SK-N-SH treated with all-trans-retinoic acid at 6 μM for 48 hours (cell line): ENCODE data around the gene ZHX3.

Experiments used
- ARNTL ChIP-seq: fragments of 450-650 bp; formaldehyde crosslinking; IDR thresholded peaks from 2 replicates; pipeline ENCODE4 v1.5.0; 2020; ENCODE audit warnings: low read depth, mild to moderate bottlenecking, moderate library complexity, borderline replicate concordance
- CSDC2 ChIP-seq: fragments of 250-450 bp; sonication (Bioruptor Pico); IDR thresholded peaks from 2 replicates; pipeline ENCODE4 v1.5.0; 2020; ENCODE audit warnings: mild to moderate bottlenecking, moderate library complexity
- ISL1 ChIP-seq: fragments of 250-450 bp; sonication (Bioruptor Pico); IDR thresholded peaks from 2 replicates; pipeline ENCODE4 v2.1.2; 2022; ENCODE audit warnings: mild to moderate bottlenecking, moderate library complexity
- PPARA ChIP-seq: fragments of 250-450 bp; sonication (Bioruptor Pico); IDR thresholded peaks from 2 replicates; pipeline ENCODE4 v1.5.0; 2020; ENCODE audit warnings: mild to moderate bottlenecking, borderline replicate concordance
- RARB ChIP-seq: fragments of 250-450 bp; sonication (Bioruptor Pico); IDR thresholded peaks from 2 replicates; pipeline ENCODE4 v1.8.0; 2021; ENCODE audit warnings: mild to moderate bottlenecking, moderate library complexity
- TOX ChIP-seq: fragments of 250-450 bp; sonication (Bioruptor Pico); IDR thresholded peaks from 2 replicates; pipeline ENCODE4 v1.8.0; 2021; ENCODE audit warnings: mild to moderate bottlenecking, moderate library complexity, borderline replicate concordance
- ZC3H10 ChIP-seq: fragments of 250-450 bp; sonication (Bioruptor Pico); IDR thresholded peaks from 2 replicates; pipeline ENCODE4 v1.5.1; 2021; ENCODE audit warnings: mild to moderate bottlenecking, moderate library complexity
- ZFP3 ChIP-seq: fragments of 250-450 bp; sonication (Bioruptor Pico); IDR thresholded peaks from 2 replicates; pipeline ENCODE4 v1.5.0; 2020; ENCODE audit warnings: mild to moderate bottlenecking, moderate library complexity

DNA sequence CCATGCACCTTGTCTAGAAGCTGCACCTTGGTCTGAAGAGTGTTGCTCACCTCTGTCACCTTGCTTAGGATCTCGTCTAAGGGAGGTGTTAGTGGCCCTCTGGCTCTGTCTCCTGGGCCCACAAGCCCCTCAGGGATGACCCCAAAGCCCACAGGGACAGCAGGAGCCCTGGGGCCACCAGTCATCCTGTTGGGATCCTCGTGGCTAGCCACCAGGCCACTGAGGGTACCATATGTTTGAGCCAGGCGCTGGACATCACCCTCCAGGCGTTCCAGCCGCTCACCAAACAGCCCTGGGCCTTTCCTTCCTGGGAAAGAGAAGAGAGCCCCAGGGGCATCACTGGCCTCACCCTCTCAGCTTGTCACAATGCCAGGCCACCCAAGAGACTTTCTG lies 45.2 kb upstream of the ZHX3 start:
- TF ChIP-seq CSDC2 (CRISPR knock-in tag), result no peak
- no peak for TF ChIP-seq TOX (CRISPR knock-in tag)
- no peak for TF ChIP-seq ZFP3 (CRISPR knock-in tag)
- TF ChIP-seq ISL1, result no peak
- no peak for TF ChIP-seq ARNTL
- TF ChIP-seq RARB (CRISPR knock-in tag), result no peak
- TF ChIP-seq ZC3H10 (CRISPR knock-in tag), result no peak
- no peak for TF ChIP-seq PPARA (CRISPR knock-in tag)
